GM06990 (cell line): Measurements from ENCODE around the gene ALPK3.
"Not testable (repeated sequence)": the region's sequence is repeated elsewhere in the genome, so short reads cannot be mapped to it uniquely, and the experiment has no call there.

Experiments
- DNase-seq: peaks from one replicate; pipeline ENCODE4 v3.0.0-alpha.2; 2011; ENCODE audit not compliant: insufficient read length; ENCODE audit errors: extremely low read depth
- H3K27me3 ChIP-seq: replicated peaks from 2 replicates; pipeline ENCODE4 v1.6.0; 2011; ENCODE audit warnings: low read length; ENCODE audit not compliant: control insufficient read depth, insufficient read depth
- H3K36me3 ChIP-seq: 2 replicates; pipeline ENCODE4 v1.5.1; 2011; ENCODE audit warnings: low read length; ENCODE audit not compliant: control insufficient read depth, insufficient read depth
- H3K4me3 ChIP-seq: replicated peaks from 2 replicates; pipeline ENCODE4 v1.5.1; 2011; ENCODE audit warnings: low read depth, mild to moderate bottlenecking, control low read depth, low read length
- CTCF ChIP-seq: IDR thresholded peaks from 2 replicates; pipeline ENCODE4 v1.5.1; 2011; ENCODE audit warnings: low read length, control low read depth, mild to moderate bottlenecking, inconsistent platforms; ENCODE audit not compliant: insufficient read depth, poor library complexity, severe bottlenecking

ALPK3 gene

GRCh38 chr15:84871428-84871985, 54.4 kb downstream of the ALPK3 start:
- no peak for TF ChIP-seq CTCF
- no peaks in the 10 kb centered on the region; the same call in none of the 2 replicates for H3K27me3 ChIP-seq
- no peaks in the 10 kb centered on the region for H3K36me3 ChIP-seq
- DNase-seq, result no peak
- H3K4me3 ChIP-seq, result no peak overlapping the region

GRCh38 chr15:84872009-84872910, 55.1 kb downstream of the ALPK3 start:
- TF ChIP-seq CTCF, result no peak
- H3K27me3 ChIP-seq, result no peaks in the 10 kb centered on the region; the same call in none of the 2 replicates
- no peaks in the 10 kb centered on the region for H3K36me3 ChIP-seq
- no peak for DNase-seq
- no peak overlapping the region for H3K4me3 ChIP-seq

- H3K27me3 ChIP-seq, result no peaks in the 10 kb centered on the region; the same call in 1 of the 2 replicates
- H3K4me3 ChIP-seq, result no peak overlapping the region
- DNase-seq, result no peak
- TF ChIP-seq CTCF, result no peak
- no peaks in the 10 kb centered on the region for H3K36me3 ChIP-seq
Measured at GRCh38 chr15:84873997-84874396, 56.8 kb downstream of the ALPK3 start.

GRCh38 chr15:84874981-84875699, 58.0 kb downstream of the ALPK3 start:
- Histone ChIP-seq H3K27me3 (no peaks in the 10 kb centered on the region; the same call in 1 of the 2 replicates), H3K36me3 (no peaks in the 10 kb centered on the region), H3K4me3 (no peak overlapping the region)
- no peak for TF ChIP-seq CTCF
- DNase-seq, result no peak

- TF ChIP-seq CTCF, result no peak
- no peaks in the 10 kb centered on the region for H3K36me3 ChIP-seq
- no peak for DNase-seq
- H3K27me3 ChIP-seq, result peaks cover under 1% of the 10 kb centered on the region
- no peak overlapping the region for H3K4me3 ChIP-seq
Measured at GRCh38 chr15:84876269-84876668, 59.1 kb downstream of the ALPK3 start.

- not testable (repeated sequence) for H3K27me3 ChIP-seq, H3K36me3 ChIP-seq, H3K4me3 ChIP-seq, DNase-seq
Measured at GRCh38 chr15:84877701-84878100, 60.5 kb downstream of the ALPK3 start.
